HCT116 (cell line): Measurements from ENCODE around the gene SLC25A42.

Experiments
- EGR1 ChIP-seq: IDR thresholded peaks from 2 replicates; pipeline ENCODE4 v1.6.1; 2012; ENCODE audit warnings: low read depth
- EZH2 ChIP-seq: fragments of 200-600 bp; sonication (generic); IDR thresholded peaks from 2 replicates; pipeline ENCODE4 v1.6.1; 2017; ENCODE audit warnings: antibody characterized with exemption, mixed run types
- EZH2phosphoT487 ChIP-seq: fragments of 200-600 bp; IDR thresholded peaks from 2 replicates; pipeline ENCODE4 v1.6.1; 2018; ENCODE audit warnings: antibody characterized with exemption, borderline replicate concordance
- POLR2A ChIP-seq: IDR thresholded peaks from 2 replicates; pipeline ENCODE4 v1.7.0; 2011; ENCODE audit warnings: borderline replicate concordance; ENCODE audit not compliant: insufficient read depth, insufficient read length; ENCODE audit errors: extremely low read depth
- SIN3A ChIP-seq: IDR thresholded peaks from 2 replicates; pipeline ENCODE4 v1.6.1; 2012; ENCODE audit warnings: low read depth
- SRF ChIP-seq: IDR thresholded peaks from 2 replicates; pipeline ENCODE4 v1.6.1; 2012; ENCODE audit warnings: low read depth
- YY1 ChIP-seq: IDR thresholded peaks from 2 replicates; pipeline ENCODE4 v1.6.1; 2011; ENCODE audit warnings: low read length, low read depth, moderate library complexity, mild to moderate bottlenecking; ENCODE audit not compliant: insufficient replicate concordance; ENCODE audit errors: extremely low read depth
- TF ChIP-seq, protein P1 (sequence below): IDR thresholded peaks from 2 replicates; pipeline ENCODE4 v1.6.1; 2012; ENCODE audit warnings: low read depth
- TF ChIP-seq, protein P2 (sequence below), 3 experiments: fragments of 200-600 bp in 1 of 3; sonication (generic) in 1 of 3; IDR thresholded peaks in 2 of 3; conservative IDR thresholded peaks in 1 of 3; 2 replicates each; pipeline ENCODE4 v1.5.1; 2012 to 2017; ENCODE audit warnings: low read depth in 2 of 3, low read length in 2 of 3, antibody characterized with exemption in 1 of 3, borderline replicate concordance in 1 of 3, control low read depth in 1 of 3, mild to moderate bottlenecking in 1 of 3, mixed read lengths in 1 of 3, mixed run types in 1 of 3, moderate library complexity in 1 of 3; ENCODE audit not compliant: insufficient read depth in 1 of 3
- TF ChIP-seq, protein P3 (sequence below): IDR thresholded peaks from 2 replicates; pipeline ENCODE4 v1.6.1; 2012

DNA sequence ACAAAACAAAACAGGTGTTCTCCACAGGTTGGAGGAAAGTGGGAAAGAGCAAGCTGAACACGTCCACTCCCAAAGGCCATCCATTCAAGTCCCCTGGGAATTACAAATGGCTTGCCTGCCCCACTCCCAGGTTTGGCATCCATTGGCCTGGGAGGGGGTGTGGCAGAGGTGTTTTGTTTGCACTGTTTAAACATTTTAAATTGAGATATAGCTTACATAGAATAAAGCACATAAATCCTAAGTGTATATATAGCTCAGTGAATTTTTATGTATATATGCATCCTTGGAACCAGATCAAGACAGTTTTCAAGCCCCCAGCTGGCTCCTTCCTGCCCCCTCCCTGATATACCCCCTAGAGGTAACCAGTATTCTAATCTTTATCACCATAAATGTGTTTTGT is 12.7 kb downstream of the SLC25A42 start:
- TF ChIP-seq, protein P1, sequence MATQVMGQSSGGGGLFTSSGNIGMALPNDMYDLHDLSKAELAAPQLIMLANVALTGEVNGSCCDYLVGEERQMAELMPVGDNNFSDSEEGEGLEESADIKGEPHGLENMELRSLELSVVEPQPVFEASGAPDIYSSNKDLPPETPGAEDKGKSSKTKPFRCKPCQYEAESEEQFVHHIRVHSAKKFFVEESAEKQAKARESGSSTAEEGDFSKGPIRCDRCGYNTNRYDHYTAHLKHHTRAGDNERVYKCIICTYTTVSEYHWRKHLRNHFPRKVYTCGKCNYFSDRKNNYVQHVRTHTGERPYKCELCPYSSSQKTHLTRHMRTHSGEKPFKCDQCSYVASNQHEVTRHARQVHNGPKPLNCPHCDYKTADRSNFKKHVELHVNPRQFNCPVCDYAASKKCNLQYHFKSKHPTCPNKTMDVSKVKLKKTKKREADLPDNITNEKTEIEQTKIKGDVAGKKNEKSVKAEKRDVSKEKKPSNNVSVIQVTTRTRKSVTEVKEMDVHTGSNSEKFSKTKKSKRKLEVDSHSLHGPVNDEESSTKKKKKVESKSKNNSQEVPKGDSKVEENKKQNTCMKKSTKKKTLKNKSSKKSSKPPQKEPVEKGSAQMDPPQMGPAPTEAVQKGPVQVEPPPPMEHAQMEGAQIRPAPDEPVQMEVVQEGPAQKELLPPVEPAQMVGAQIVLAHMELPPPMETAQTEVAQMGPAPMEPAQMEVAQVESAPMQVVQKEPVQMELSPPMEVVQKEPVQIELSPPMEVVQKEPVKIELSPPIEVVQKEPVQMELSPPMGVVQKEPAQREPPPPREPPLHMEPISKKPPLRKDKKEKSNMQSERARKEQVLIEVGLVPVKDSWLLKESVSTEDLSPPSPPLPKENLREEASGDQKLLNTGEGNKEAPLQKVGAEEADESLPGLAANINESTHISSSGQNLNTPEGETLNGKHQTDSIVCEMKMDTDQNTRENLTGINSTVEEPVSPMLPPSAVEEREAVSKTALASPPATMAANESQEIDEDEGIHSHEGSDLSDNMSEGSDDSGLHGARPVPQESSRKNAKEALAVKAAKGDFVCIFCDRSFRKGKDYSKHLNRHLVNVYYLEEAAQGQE = no peak
- TF ChIP-seq, protein P2, sequence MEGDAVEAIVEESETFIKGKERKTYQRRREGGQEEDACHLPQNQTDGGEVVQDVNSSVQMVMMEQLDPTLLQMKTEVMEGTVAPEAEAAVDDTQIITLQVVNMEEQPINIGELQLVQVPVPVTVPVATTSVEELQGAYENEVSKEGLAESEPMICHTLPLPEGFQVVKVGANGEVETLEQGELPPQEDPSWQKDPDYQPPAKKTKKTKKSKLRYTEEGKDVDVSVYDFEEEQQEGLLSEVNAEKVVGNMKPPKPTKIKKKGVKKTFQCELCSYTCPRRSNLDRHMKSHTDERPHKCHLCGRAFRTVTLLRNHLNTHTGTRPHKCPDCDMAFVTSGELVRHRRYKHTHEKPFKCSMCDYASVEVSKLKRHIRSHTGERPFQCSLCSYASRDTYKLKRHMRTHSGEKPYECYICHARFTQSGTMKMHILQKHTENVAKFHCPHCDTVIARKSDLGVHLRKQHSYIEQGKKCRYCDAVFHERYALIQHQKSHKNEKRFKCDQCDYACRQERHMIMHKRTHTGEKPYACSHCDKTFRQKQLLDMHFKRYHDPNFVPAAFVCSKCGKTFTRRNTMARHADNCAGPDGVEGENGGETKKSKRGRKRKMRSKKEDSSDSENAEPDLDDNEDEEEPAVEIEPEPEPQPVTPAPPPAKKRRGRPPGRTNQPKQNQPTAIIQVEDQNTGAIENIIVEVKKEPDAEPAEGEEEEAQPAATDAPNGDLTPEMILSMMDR (IDR thresholded peaks at IDR 0.05 in 2 of 3, conservative IDR thresholded peaks at IDR 0.05 in 1 of 3; ENCODE audit: borderline replicate concordance in 1 of 3, insufficient read depth in 1 of 3, low read depth in 2 of 3, low read length in 2 of 3) = no peak
- TF ChIP-seq SRF = no peak
- no peak for TF ChIP-seq EGR1
- TF ChIP-seq EZH2 = no peak
- no peak for TF ChIP-seq POLR2A
- no peak for TF ChIP-seq SIN3A
- no peak for TF ChIP-seq YY1
- TF ChIP-seq, protein P3, sequence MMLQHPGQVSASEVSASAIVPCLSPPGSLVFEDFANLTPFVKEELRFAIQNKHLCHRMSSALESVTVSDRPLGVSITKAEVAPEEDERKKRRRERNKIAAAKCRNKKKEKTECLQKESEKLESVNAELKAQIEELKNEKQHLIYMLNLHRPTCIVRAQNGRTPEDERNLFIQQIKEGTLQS = no peak
- no peak for TF ChIP-seq EZH2phosphoT487
